ENCODE data around the gene FOSL2. TPM values are rescaled to one million over a fixed set of nuclear protein-coding genes. Genes with fewer than 3 reads are reported as not detected.

The FOSL2 gene
- total and polyA plus RNA-seq, 2 donors (not counting 1 experiment from before 2014, with no cell fraction given) = 2.5 to 37.7 TPM

DNA sequence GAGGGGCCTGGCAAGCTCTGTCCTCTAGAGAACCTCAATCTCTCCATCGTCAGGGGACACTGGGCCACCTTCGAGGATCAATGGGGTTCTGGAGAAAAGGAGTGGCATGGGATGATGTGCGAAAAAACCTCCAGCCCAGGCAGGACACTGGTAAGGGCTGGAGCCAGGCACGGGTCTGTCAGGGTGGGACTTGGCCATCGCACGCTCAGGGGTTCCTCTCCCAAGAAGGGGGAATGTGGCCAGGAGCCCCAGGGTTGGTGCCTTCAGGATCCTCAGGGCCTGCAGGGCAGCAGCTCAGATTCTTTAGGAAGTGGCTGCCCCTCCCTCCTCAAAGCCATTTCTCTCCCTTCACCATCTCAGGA lies 56.4 kb downstream of the FOSL2 start:
- no peak overlapping the region for H3K4me3 ChIP-seq (ENCODE audit: control extremely low read depth in 1 of 5, extremely low read depth in 1 of 5, insufficient read depth in 1 of 5, low read depth in 2 of 5, low read length in 4 of 5)
- Mint-ChIP-seq H3K27ac (no peak overlapping the region), H3K27me3 (peaks cover 5% of the 10 kb centered on the region), H3K4me3 (no peak overlapping the region), H3K9me3 (ENCODE audit: insufficient read depth) (no peaks in the 10 kb centered on the region), H3K4me1 (no peaks in the 10 kb centered on the region)
- H3K4me2 ChIP-seq (replicated peaks; ENCODE audit: low read depth, low read length, poor library complexity, severe bottlenecking) = no peak overlapping the region
- intact Hi-C loops (cut with micrococcal nuclease) = no loop called here
- H2AFZ ChIP-seq (ENCODE audit: insufficient read depth, low read depth, low read length, poor library complexity, severe bottlenecking) = no peak overlapping the region
- POLR2A ChIA-PET = no interaction called here
- no peak overlapping the region for H3K27ac ChIP-seq (ENCODE audit: low read length in 2 of 2)
- H3K27me3 ChIP-seq (replicated peaks in 1 of 4; ENCODE audit: control extremely low read depth in 1 of 4, control insufficient read depth in 3 of 4, insufficient read depth in 4 of 4, low read length in 3 of 4) = peaks cover 0 to 2% (median 0%) of the 10 kb centered on the region in 4 experiments
- WGBS (ENCODE audit: insufficient coverage) = 94% methylated on average over 6 of the region's 6 CpGs
- ATAC-seq (ENCODE audit: low read depth) = no peak
- CTCF ChIA-PET = interaction anchor here (2.2 kb wide), 1 partner anchor 745 kb away, joined by 9 read pairs; no protein-coding TSS in a partner anchor
- no peaks in the 10 kb centered on the region for H3K4me1 ChIP-seq (ENCODE audit: control insufficient read depth in 2 of 2, insufficient read depth in 2 of 2, low read length in 2 of 2)
- no peaks in the 10 kb centered on the region for H3K9me3 ChIP-seq (ENCODE audit: control extremely low read depth in 1 of 3, control insufficient read depth in 2 of 3, insufficient read depth in 1 of 3, low read length in 2 of 3)
- no peak for TF ChIP-seq EZH2 (IDR thresholded peaks at IDR 0.05; ENCODE audit: borderline replicate concordance, insufficient read depth, low read depth, low read length, poor library complexity, severe bottlenecking)
- TF ChIP-seq, protein P1, sequence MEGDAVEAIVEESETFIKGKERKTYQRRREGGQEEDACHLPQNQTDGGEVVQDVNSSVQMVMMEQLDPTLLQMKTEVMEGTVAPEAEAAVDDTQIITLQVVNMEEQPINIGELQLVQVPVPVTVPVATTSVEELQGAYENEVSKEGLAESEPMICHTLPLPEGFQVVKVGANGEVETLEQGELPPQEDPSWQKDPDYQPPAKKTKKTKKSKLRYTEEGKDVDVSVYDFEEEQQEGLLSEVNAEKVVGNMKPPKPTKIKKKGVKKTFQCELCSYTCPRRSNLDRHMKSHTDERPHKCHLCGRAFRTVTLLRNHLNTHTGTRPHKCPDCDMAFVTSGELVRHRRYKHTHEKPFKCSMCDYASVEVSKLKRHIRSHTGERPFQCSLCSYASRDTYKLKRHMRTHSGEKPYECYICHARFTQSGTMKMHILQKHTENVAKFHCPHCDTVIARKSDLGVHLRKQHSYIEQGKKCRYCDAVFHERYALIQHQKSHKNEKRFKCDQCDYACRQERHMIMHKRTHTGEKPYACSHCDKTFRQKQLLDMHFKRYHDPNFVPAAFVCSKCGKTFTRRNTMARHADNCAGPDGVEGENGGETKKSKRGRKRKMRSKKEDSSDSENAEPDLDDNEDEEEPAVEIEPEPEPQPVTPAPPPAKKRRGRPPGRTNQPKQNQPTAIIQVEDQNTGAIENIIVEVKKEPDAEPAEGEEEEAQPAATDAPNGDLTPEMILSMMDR (IDR thresholded peaks at IDR 0.05) = no peak
- no peaks in the 10 kb centered on the region for H3K36me3 ChIP-seq (replicated peaks in 1 of 2; ENCODE audit: control extremely low read depth in 1 of 2, control insufficient read depth in 1 of 2, extremely low read depth in 1 of 2, insufficient read depth in 2 of 2, low read length in 1 of 2)
- no peak overlapping the region for H3K9ac ChIP-seq (ENCODE audit: low read length)
- DNase-seq = no peak
- H3K79me2 ChIP-seq (ENCODE audit: control insufficient read depth, insufficient read depth, low read length) = no peaks in the 10 kb centered on the region
- H4K20me1 ChIP-seq (ENCODE audit: control insufficient read depth, insufficient read depth, low read length, poor library complexity, severe bottlenecking) = no peaks in the 10 kb centered on the region

DNA sequence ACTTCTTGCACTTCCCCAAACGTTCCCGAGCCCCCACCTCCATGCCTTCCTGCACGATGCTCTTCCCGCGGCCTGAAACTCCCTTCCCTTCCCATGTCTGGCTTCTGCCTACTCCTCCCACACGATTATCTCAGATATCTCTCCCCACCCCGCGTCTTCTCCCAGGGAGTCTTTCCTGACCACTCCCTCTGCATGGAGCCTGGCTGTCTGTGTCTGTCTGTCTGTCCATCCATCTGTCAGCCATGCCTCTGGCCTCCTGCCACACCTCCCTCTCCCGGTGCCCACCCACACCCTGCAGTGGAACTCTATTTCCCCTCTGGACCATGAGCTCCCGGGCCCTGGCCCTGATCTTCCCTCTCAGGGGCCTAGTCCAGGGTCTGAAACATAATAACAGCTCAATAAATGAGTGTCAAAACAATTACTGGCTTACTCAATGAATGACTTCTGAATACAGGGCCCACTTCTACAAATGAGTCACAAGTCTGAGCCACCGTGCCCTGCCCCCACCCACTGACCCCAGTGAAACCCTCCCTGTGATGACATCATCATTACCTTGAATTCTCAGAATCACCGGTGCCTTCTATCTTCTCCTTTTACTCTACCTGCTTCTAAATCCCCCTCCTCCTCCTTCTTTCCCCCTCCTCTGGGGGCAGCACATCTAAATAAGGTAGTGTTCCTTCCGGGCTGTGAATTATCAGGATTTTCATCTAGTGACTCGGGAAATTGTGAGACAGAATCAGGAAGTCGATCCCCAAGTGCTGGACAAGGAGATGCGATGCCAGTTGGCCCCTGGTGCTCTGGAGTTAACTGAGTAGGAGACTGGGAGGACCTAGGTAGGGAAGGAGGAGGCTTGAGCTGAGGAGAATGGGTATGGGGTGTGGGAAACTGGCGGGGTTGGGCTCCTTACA lies 57.1 kb downstream of the FOSL2 start:
- 63% methylated on average over 15 of the region's 17 CpGs for WGBS (ENCODE audit: insufficient coverage)
- Histone ChIP-seq H3K4me1 (ENCODE audit: control insufficient read depth in 2 of 2, insufficient read depth in 2 of 2, low read length in 2 of 2) (no peaks in the 10 kb centered on the region), H3K79me2 (ENCODE audit: control insufficient read depth, insufficient read depth, low read length) (no peaks in the 10 kb centered on the region), H4K20me1 (ENCODE audit: control insufficient read depth, insufficient read depth, low read length, poor library complexity, severe bottlenecking) (no peaks in the 10 kb centered on the region), H2AFZ (ENCODE audit: insufficient read depth, low read depth, low read length, poor library complexity, severe bottlenecking) (no peak overlapping the region), H3K4me3 (ENCODE audit: control extremely low read depth in 1 of 5, extremely low read depth in 1 of 5, insufficient read depth in 1 of 5, low read depth in 2 of 5, low read length in 4 of 5) (no peak overlapping the region), H3K4me2 (replicated peaks; ENCODE audit: low read depth, low read length, poor library complexity, severe bottlenecking) (no peak overlapping the region), H3K36me3 (replicated peaks in 1 of 2; ENCODE audit: control extremely low read depth in 1 of 2, control insufficient read depth in 1 of 2, extremely low read depth in 1 of 2, insufficient read depth in 2 of 2, low read length in 1 of 2) (no peaks in the 10 kb centered on the region), H3K27me3 (replicated peaks in 1 of 4; ENCODE audit: control extremely low read depth in 1 of 4, control insufficient read depth in 3 of 4, insufficient read depth in 4 of 4, low read length in 3 of 4) (peaks cover 0 to 2% (median 0%) of the 10 kb centered on the region in 4 experiments), H3K9ac (ENCODE audit: low read length) (no peak overlapping the region), H3K9me3 (ENCODE audit: control extremely low read depth in 1 of 3, control insufficient read depth in 2 of 3, insufficient read depth in 1 of 3, low read length in 2 of 3) (no peaks in the 10 kb centered on the region), H3K27ac (ENCODE audit: low read length in 2 of 2) (no peak overlapping the region)
- Mint-ChIP-seq H3K27ac (no peak overlapping the region), H3K9me3 (ENCODE audit: insufficient read depth) (no peaks in the 10 kb centered on the region), H3K4me1 (no peaks in the 10 kb centered on the region), H3K27me3 (no peaks in the 10 kb centered on the region), H3K4me3 (no peak overlapping the region)
- no peak for ATAC-seq (ENCODE audit: low read depth)
- no peak for TF ChIP-seq EZH2 (IDR thresholded peaks at IDR 0.05; ENCODE audit: borderline replicate concordance, insufficient read depth, low read depth, low read length, poor library complexity, severe bottlenecking)
- TF ChIP-seq, protein P1 (IDR thresholded peaks at IDR 0.05) = no peak
- POLR2A ChIA-PET = no interaction called here
- intact Hi-C loops (cut with micrococcal nuclease) = no loop called here
- DNase-seq = no peak
- CTCF ChIA-PET = interaction anchor here (2.2 kb wide), 1 partner anchor 746 kb away, joined by 9 read pairs; no protein-coding TSS in a partner anchor
